GM12874 (cell line): ENCODE results near the gene PIH1D2.

Experiments used
- TF ChIP-seq, protein P1 (sequence below): IDR thresholded peaks from 2 replicates; pipeline ENCODE4 v1.5.1; 2011; ENCODE audit warnings: low read depth, mild to moderate bottlenecking, control low read depth, low read length, moderate library complexity; ENCODE audit not compliant: insufficient read depth

Gene PIH1D2

DNA sequence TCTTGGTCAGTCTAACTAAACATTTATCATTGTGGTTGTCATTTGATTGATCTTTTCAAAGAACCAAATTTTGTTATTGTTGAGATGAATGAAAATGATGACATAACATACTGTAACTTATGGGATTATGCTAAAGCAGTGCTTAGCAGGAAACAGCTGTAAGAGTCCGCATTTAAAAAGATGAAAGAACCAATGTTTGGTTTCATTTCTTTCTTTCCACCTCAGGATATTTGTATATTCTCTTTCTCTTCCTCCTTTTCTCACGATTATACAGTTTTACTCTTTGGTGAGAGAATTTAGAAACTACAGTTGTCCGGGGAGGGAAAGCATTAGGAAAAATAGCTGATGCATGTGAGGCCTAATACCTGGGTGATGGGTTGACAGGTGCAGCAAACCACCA, 23.1 kb downstream of the PIH1D2 start:
- TF ChIP-seq, protein P1, sequence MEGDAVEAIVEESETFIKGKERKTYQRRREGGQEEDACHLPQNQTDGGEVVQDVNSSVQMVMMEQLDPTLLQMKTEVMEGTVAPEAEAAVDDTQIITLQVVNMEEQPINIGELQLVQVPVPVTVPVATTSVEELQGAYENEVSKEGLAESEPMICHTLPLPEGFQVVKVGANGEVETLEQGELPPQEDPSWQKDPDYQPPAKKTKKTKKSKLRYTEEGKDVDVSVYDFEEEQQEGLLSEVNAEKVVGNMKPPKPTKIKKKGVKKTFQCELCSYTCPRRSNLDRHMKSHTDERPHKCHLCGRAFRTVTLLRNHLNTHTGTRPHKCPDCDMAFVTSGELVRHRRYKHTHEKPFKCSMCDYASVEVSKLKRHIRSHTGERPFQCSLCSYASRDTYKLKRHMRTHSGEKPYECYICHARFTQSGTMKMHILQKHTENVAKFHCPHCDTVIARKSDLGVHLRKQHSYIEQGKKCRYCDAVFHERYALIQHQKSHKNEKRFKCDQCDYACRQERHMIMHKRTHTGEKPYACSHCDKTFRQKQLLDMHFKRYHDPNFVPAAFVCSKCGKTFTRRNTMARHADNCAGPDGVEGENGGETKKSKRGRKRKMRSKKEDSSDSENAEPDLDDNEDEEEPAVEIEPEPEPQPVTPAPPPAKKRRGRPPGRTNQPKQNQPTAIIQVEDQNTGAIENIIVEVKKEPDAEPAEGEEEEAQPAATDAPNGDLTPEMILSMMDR, result no peak

DNA sequence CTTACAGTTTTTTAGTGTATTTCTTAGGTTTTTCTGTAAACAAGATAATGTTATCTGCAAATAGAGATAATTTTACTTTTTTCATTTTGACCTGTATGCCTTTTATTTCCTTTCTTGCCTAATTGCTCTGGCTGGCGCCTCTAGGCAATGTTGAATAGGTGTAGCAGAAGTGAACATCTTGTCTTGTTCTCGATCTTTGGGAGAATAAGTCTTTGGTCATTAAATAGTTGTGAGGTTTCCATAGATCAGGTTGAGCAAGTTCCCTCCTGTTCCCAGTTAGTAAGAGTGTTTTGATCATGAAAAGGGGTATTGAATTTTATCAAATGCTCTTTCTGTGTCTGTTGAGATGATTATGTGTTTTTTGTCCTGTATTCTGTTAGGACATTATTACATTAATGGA, 24.0 kb downstream of the PIH1D2 start:
- TF ChIP-seq, protein P1, result no peak

DNA sequence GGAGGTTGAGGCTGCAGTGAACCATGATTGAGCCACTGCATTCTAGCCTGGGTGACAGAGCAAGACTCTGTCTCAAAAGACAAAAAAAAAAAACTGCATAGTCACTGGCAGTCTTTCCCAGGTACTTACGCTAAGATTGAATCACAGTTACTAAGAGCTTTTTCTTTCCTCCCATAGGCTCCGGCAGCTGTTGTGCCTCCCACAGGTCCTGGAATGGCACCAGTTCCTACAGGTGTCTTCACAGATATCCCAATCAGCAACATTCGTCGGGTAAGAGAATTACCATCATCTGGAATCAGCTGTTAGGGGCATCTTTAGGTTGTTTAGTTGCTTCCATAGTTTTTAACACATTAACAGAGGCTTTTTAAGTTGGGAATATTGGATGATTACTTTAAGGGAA, 28.9 kb downstream of the PIH1D2 start:
- TF ChIP-seq, protein P1, result no peak

DNA sequence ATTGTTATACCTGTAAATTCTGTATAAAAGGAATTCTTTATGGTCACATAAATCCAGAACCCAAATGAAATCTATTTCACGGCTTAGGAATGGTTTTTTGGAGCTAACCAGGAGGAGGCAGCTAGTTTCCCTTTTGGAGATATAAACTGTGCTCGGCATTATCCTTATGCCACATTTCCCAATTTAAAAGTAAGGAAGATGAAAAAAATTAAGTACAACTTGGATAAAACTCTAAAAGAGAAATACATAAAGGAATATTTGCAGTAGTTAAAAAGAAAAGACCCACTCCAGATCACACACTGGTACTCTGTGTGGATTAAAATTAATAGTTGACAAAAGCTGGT, 30.9 kb downstream of the PIH1D2 start:
- TF ChIP-seq, protein P1, result no peak

DNA sequence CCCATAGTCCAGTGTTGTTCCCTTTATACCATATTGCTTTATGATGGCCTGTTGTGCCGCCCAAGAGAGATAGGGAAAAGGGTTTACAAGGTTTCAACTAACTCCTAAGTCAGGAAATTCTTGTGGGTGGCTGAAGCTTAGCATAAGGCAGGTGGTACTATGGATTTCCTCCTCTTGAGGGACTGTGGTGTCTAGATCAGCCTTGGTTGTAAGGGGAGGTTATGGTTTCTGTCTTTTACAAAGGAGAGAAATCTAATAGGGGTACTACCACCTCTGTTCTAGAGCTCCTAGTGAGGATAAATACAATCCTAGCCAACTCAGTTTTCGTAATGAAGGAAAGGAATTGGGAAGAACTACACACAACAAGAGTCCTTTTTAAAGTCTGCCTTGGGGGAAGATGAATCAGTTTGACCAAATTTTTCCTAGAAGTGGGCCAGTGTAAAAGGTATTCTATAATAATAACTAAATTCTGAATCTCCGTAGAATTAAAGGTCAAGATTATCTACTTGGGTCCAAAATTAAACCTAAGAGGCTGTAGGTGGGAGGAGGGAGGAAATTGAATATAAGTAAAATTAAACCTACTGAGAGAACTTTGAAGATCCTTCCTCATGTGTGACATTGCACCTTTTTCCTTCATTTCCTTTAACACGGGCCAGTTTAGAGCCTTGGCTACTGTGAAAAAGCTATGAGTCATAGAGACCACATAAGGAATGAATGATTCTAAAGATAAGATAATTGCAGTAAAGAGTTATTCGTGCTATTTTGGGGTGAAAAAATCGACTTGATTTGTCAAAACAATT, 31.5 kb downstream of the PIH1D2 start:
- TF ChIP-seq, protein P1, result no peak

DNA sequence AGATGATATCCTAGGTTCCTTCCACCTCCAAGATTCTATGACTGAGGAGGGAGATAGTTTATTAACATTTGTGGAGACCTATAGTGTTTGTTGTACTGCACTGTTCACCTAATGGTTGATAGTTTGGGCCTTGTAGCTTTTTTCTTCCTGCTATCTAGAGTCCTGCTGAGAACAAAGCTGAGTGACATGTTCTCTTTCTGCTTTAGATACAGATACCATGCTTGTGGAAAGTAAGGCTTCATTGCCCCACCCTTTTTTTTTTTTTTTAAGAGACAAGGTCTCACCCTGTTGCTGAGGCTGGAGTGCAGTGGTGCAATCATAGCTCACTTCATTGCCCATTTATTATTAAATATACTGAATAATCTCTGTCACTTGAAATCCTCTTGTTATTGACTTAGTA, 36.3 kb downstream of the PIH1D2 start:
- TF ChIP-seq, protein P1, result no peak

DNA sequence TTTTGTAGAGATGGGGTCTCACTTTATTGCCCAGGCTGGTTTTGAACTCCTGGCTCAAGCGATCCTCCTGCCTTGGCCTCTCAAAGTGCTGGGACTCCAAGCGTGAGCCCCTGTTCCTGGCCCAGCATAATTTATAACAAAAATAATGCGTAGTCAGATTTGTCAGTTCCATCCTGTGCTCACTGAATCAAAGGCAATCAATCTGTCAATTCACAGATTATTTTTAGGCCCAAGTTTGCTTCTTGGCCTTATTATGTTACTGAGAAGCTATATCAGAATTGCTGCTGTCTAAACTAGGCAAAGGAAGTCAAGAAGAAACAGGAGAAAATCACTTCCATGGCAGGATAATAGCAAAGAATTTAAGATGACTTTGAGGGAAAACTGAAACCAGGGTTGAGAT, 39.9 kb downstream of the PIH1D2 start:
- TF ChIP-seq, protein P1, result no peak
